HEK293T (cell line): Measurements from ENCODE around the gene ATG7.

Experiments used
- ARNT ChIP-seq: fragments of 450-650 bp; IDR thresholded peaks from 2 replicates; pipeline ENCODE4 v1.6.1; 2017; ENCODE audit warnings: mild to moderate bottlenecking
- BHLHE40 ChIP-seq: fragments of 450-650 bp; IDR thresholded peaks from 2 replicates; pipeline ENCODE4 v1.6.1; 2016; ENCODE audit warnings: mild to moderate bottlenecking, moderate library complexity, borderline replicate concordance
- ELF4 ChIP-seq: fragments of 450-650 bp; IDR thresholded peaks from 2 replicates; pipeline ENCODE4 v1.6.1; 2017; ENCODE audit warnings: antibody characterized with exemption
- FOXM1 ChIP-seq: fragments of 450-650 bp; IDR thresholded peaks from 2 replicates; pipeline ENCODE4 v1.6.1; 2017; ENCODE audit warnings: mild to moderate bottlenecking, borderline replicate concordance
- HDGF ChIP-seq: fragments of 450-650 bp; IDR thresholded peaks from 2 replicates; pipeline ENCODE4 v1.6.1; 2017; ENCODE audit warnings: antibody characterized with exemption, borderline replicate concordance
- L3MBTL2 ChIP-seq: fragments of 450-650 bp; conservative IDR thresholded peaks from 2 replicates; pipeline ENCODE4 v1.6.1; 2016; ENCODE audit warnings: mild to moderate bottlenecking
- PKNOX1 ChIP-seq: fragments of 450-650 bp; IDR thresholded peaks from 2 replicates; pipeline ENCODE4 v1.6.1; 2016

DNA sequence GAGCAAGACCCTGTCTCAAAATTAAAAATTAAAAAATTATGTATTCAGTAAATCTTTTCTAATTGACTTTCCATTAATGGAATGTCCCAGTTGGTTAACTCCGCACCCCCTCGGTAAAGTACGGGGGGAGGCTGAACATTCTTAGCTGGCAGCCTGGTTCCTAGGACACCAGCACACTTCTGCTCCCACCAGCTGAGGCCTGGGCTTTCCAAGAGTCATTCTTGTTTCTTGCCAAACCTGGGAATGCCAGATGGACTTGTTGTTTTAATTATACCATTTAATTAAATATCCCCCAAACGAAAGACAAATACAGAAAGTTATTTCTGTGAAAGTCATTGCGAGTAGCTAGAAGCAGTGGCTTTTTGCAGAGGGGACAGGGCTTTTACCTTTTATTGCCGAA lies 192.2 kb downstream of the ATG7 start:
- no peak for TF ChIP-seq BHLHE40
- TF ChIP-seq L3MBTL2: no peak
- TF ChIP-seq PKNOX1: no peak
- TF ChIP-seq ELF4: no peak
- TF ChIP-seq HDGF: no peak
- no peak for TF ChIP-seq ARNT
- TF ChIP-seq FOXM1: no peak
